WERI-Rb-1 (cell line): Measurements from ENCODE around the gene LST1.
A peak's percentile ranks its signal among the peaks of the same experiment; 100 is the strongest.

Source experiments
- DNase-seq: peaks from one replicate; pipeline ENCODE4 v3.0.0-alpha.2; 2020
- H3K27ac ChIP-seq: fragments of 250-450 bp; sonication (Bioruptor Pico); 2 replicates; pipeline ENCODE4 v1.5.1; 2020; ENCODE audit warnings: mild to moderate bottlenecking, moderate library complexity
- H3K27me3 ChIP-seq: fragments of 250-450 bp; sonication (Bioruptor Pico); 2 replicates; pipeline ENCODE4 v1.5.1; 2021; ENCODE audit warnings: mild to moderate bottlenecking, low read depth, moderate library complexity; ENCODE audit not compliant: insufficient read depth, severe bottlenecking
- H3K36me3 ChIP-seq: fragments of 250-450 bp; sonication (Bioruptor Pico); 2 replicates; pipeline ENCODE4 v1.5.1; 2020; ENCODE audit warnings: mild to moderate bottlenecking, moderate library complexity
- H3K4me3 ChIP-seq: 2 replicates; pipeline ENCODE4 v1.5.1; 2011; ENCODE audit warnings: low read depth, mild to moderate bottlenecking, control low read depth, low read length
- H3K9me3 ChIP-seq: fragments of 250-450 bp; sonication (Bioruptor Pico); 2 replicates; pipeline ENCODE4 v1.5.1; 2021; ENCODE audit warnings: mild to moderate bottlenecking, moderate library complexity; ENCODE audit not compliant: severe bottlenecking
- CTCF ChIP-seq: IDR thresholded peaks from 2 replicates; pipeline ENCODE4 v1.5.1; 2011; ENCODE audit warnings: low read depth, mild to moderate bottlenecking, control low read depth, inconsistent platforms, low read length

LST1 gene

GRCh38 chr6:31631209-31631608, 45.1 kb downstream of the LST1 start:
- peaks cover 100% of the 10 kb centered on the region for H3K36me3 ChIP-seq

GRCh38 chr6:31631681-31632278, 45.7 kb downstream of the LST1 start:
- Histone ChIP-seq H3K9me3 (no peaks in the 10 kb centered on the region), H3K27me3 (no peaks in the 10 kb centered on the region), H3K27ac (no peak overlapping the region; the same call in 1 of the 2 replicates), H3K36me3 (peaks cover 100% of the 10 kb centered on the region), H3K4me3 (no peak overlapping the region)
- TF ChIP-seq CTCF: no peak
- no peak for DNase-seq

More at GRCh38 chr6:31631209-31631608, 45.1 kb downstream of the LST1 start:
- no peak for DNase-seq
- no peak overlapping the region for H3K27ac ChIP-seq
- H3K27me3 ChIP-seq: no peaks in the 10 kb centered on the region
- no peak for TF ChIP-seq CTCF
- no peaks in the 10 kb centered on the region for H3K9me3 ChIP-seq
- H3K4me3 ChIP-seq: no peak overlapping the region

GRCh38 chr6:31632279-31632946, 46.3 kb downstream of the LST1 start:
- DNase-seq: no peak
- no peak overlapping the region for H3K4me3 ChIP-seq
- no peaks in the 10 kb centered on the region for H3K27me3 ChIP-seq
- H3K36me3 ChIP-seq: peaks cover 100% of the 10 kb centered on the region
- peak overlapping the region; percentile 11 for H3K27ac ChIP-seq
- no peaks in the 10 kb centered on the region for H3K9me3 ChIP-seq
- no peak for TF ChIP-seq CTCF

- Histone ChIP-seq H3K36me3 (peaks cover 98% of the 10 kb centered on the region), H3K9me3 (no peaks in the 10 kb centered on the region), H3K4me3 (no peak overlapping the region), H3K27me3 (no peaks in the 10 kb centered on the region), H3K27ac (no peak overlapping the region)
- no peak for DNase-seq
- TF ChIP-seq CTCF: no peak
These were observed 47.4 kb downstream of the LST1 start for GRCh38 chr6:31633447-31633846.

GRCh38 chr6:31634131-31634530, 48.1 kb downstream of the LST1 start:
- H3K27me3 ChIP-seq: no peaks in the 10 kb centered on the region
- TF ChIP-seq CTCF: no peak
- no peak overlapping the region for H3K4me3 ChIP-seq
- peaks cover 98% of the 10 kb centered on the region for H3K36me3 ChIP-seq
- DNase-seq: no peak
- H3K27ac ChIP-seq: no peak overlapping the region
- H3K9me3 ChIP-seq: no peaks in the 10 kb centered on the region
